GM12878 (cell line): ENCODE measurements around the gene RAB15. TPM values are rescaled to one million over a fixed set of nuclear protein-coding genes. Genes with fewer than 3 reads are reported as not detected.

Source experiments
- BACH1 ChIP-seq: fragments of 450-650 bp; IDR thresholded peaks from 2 replicates; pipeline ENCODE4 v1.6.1; 2017; ENCODE audit warnings: mild to moderate bottlenecking, borderline replicate concordance
- ELK1 ChIP-seq: IDR thresholded peaks from 2 replicates; pipeline ENCODE4 v1.6.1; 2012; ENCODE audit warnings: low read depth, low read length, improper control_type of control experiment
- ETV6 ChIP-seq, 2 experiments: fragments of 450-650 bp in 1 of 2; IDR thresholded peaks in 1 of 2; conservative IDR thresholded peaks in 1 of 2; 2 replicates each; pipeline ENCODE4 v1.6.1; 2014; ENCODE audit warnings: antibody characterized with exemption in 1 of 2, borderline replicate concordance in 1 of 2, low read depth in 1 of 2, mild to moderate bottlenecking in 1 of 2, moderate library complexity in 1 of 2
- FOXM1 ChIP-seq: IDR thresholded peaks from 2 replicates; pipeline ENCODE4 v1.6.1; 2012; ENCODE audit warnings: low read depth, mild to moderate bottlenecking, inconsistent platforms, low read length, moderate library complexity
- KLF5 ChIP-seq: fragments of 450-650 bp; IDR thresholded peaks from 2 replicates; pipeline ENCODE4 v1.6.1; 2014; ENCODE audit warnings: mild to moderate bottlenecking; ENCODE audit not compliant: partially characterized antibody
- MLLT1 ChIP-seq: fragments of 450-650 bp; IDR thresholded peaks from 2 replicates; pipeline ENCODE4 v1.6.1; 2016; ENCODE audit warnings: mild to moderate bottlenecking
- MXI1 ChIP-seq: fragments of 150-350 bp; IDR thresholded peaks from 2 replicates; pipeline ENCODE4 v1.6.1; 2011; ENCODE audit warnings: low read depth, mild to moderate bottlenecking, inconsistent platforms, low read length, improper control_type of control experiment
- NBN ChIP-seq: fragments of 450-650 bp; IDR thresholded peaks from 2 replicates; pipeline ENCODE4 v1.6.1; 2016
- PAX8 ChIP-seq: fragments of 450-650 bp; IDR thresholded peaks from 2 replicates; pipeline ENCODE4 v1.6.1; 2017; ENCODE audit warnings: mild to moderate bottlenecking, moderate library complexity
- PKNOX1 ChIP-seq: fragments of 450-650 bp; IDR thresholded peaks from 2 replicates; pipeline ENCODE4 v1.6.1; 2016; ENCODE audit warnings: mild to moderate bottlenecking
- SIX5 ChIP-seq: IDR thresholded peaks from 2 replicates; pipeline ENCODE4 v1.6.1; 2011; ENCODE audit warnings: mild to moderate bottlenecking, low read depth, low read length, moderate library complexity; ENCODE audit not compliant: severe bottlenecking
- SKIL ChIP-seq: fragments of 450-650 bp; IDR thresholded peaks from 2 replicates; pipeline ENCODE4 v1.6.1; 2017; ENCODE audit warnings: mild to moderate bottlenecking, low read depth, inconsistent platforms; ENCODE audit not compliant: poor library complexity, severe bottlenecking
- SMARCA5 ChIP-seq: fragments of 450-650 bp; IDR thresholded peaks from 2 replicates; pipeline ENCODE4 v1.6.1; 2017; ENCODE audit warnings: mild to moderate bottlenecking
- STAT1 ChIP-seq: fragments of 450-650 bp; conservative IDR thresholded peaks from 2 replicates; pipeline ENCODE4 v1.6.1; 2014; ENCODE audit warnings: antibody characterized with exemption, mild to moderate bottlenecking
- TBL1XR1 ChIP-seq: IDR thresholded peaks from 2 replicates; pipeline ENCODE4 v1.6.1; 2012; ENCODE audit warnings: low read depth, low read length, improper control_type of control experiment
- ZBTB40 ChIP-seq: fragments of 450-650 bp; IDR thresholded peaks from 2 replicates; pipeline ENCODE4 v1.6.1; 2016; ENCODE audit warnings: mild to moderate bottlenecking, moderate library complexity, borderline replicate concordance
- ZNF207 ChIP-seq: fragments of 450-650 bp; IDR thresholded peaks from 2 replicates; pipeline ENCODE4 v1.6.1; 2014; ENCODE audit warnings: antibody characterized with exemption, mild to moderate bottlenecking, borderline replicate concordance
- ZNF274 ChIP-seq: IDR thresholded peaks from one replicate; pipeline ENCODE4 v1.8.0; 2011; ENCODE audit not compliant: insufficient read length, insufficient read depth
- polyA plus RNA-seq, 11 experiments: library from polyadenylated mRNA; depleted of rRNA in 4 of 11; unstranded in 6 of 11; stranded (reverse) in 5 of 11; fragments of >200 nt; fragmentation: Nextera tagmentation in 4 of 11; fragmentation: Illumina TruSeq in 1 of 11; extraction: Ambion mirVana in 4 of 11; extraction: Trizol in 1 of 11; gene quantifications; 1 replicate in 1 of 11; 2 replicates in 10 of 11; pipeline versions ENCODE4 v1.2.1 to v1.2.3, GENCODE V29; 2011 to 2016; ENCODE audit warnings: inconsistent platforms in 2 of 11, missing spikeins in 2 of 11, low read depth in 1 of 11
- total RNA-seq, 4 experiments: library from RNA; depleted of rRNA in 3 of 4; stranded (reverse); fragments of >200 nt in 3 of 4; fragmentation: Illumina TruSeq in 1 of 4; extraction: Trizol in 1 of 4; gene quantifications; 2 replicates each; pipeline versions ENCODE4 v1.2.1 to v1.2.3, GENCODE V29; 2013 to 2021

Gene RAB15
- total and polyA plus RNA-seq, 10 of the 15 experiments (the other 5 are each of a cell fraction or from before 2014, with no cell fraction given): 0.32 to 3.9 (median 2.1) TPM

GRCh38 chr14:64914237-64915028 lies 57.7 kb downstream of the RAB15 start, which contains the start of gene CHURC1 (continued):
- TF ChIP-seq NBN (peak; percentile 81; the same call in 1 of the 2 replicates), STAT1 (peak; percentile 89), ELK1 (peak; percentile 72), ZBTB40 (peak; percentile 80), PAX8 (no peak), BACH1 (peak; percentile 82), ETV6 (conservative IDR thresholded peaks at IDR 0.05 in 1 of 2, IDR thresholded peaks at IDR 0.05 in 1 of 2; ENCODE audit: borderline replicate concordance in 1 of 2, low read depth in 1 of 2) (peak in 1 of 2 experiments; percentile 48; a peak in 2 of 4 replicates), SMARCA5 (peak; percentile 68), FOXM1 (0 out of 2 replicates have a peak, but pooled peaks have one; percentile 3), MXI1 (peak; percentile 97), SIX5 (peak; percentile 23), SKIL (no peak), ZNF207 (peak; percentile 75; the same call in 1 of the 2 replicates), ZNF274 (no peak), KLF5 (peak; percentile 90), MLLT1 (peak; percentile 82), PKNOX1 (0 out of 2 replicates have a peak, but pooled peaks have one; percentile 15), TBL1XR1 (0 out of 2 replicates have a peak, but pooled peaks have one; percentile 22)
